ENCODE data around the gene COL1A2. TPM values are rescaled to one million over a fixed set of nuclear protein-coding genes. Genes with fewer than 3 reads are reported as not detected.

Gene COL1A2
- total RNA-seq, 1 donor from 2014 or later = 6,748 TPM

- Mint-ChIP-seq H3K27ac (ENCODE audit: unreplicated experiment) (no peak overlapping the region), H3K36me3 (ENCODE audit: low read depth, unreplicated experiment) (peaks cover 5% of the 10 kb centered on the region), H3K9me3 (ENCODE audit: unreplicated experiment) (peaks cover 3% of the 10 kb centered on the region), H3K27me3 (ENCODE audit: low read depth, unreplicated experiment) (no peaks in the 10 kb centered on the region), H3K4me3 (ENCODE audit: unreplicated experiment) (no peak overlapping the region), H3K4me1 (ENCODE audit: low read depth, unreplicated experiment) (peaks cover 18% of the 10 kb centered on the region)
- Histone ChIP-seq H3K79me2 (ENCODE audit: insufficient read depth, low read length) (no peaks in the 10 kb centered on the region), H3K4me3 (ENCODE audit: insufficient read depth, low read depth, low read length) (no peak overlapping the region), H3K4me2 (ENCODE audit: low read length) (no peak overlapping the region), H3K27ac (ENCODE audit: low read depth, low read length) (no peak overlapping the region), H3K36me3 (ENCODE audit: insufficient read depth, low read length) (no peaks in the 10 kb centered on the region), H3K4me1 (ENCODE audit: insufficient read depth, low read length) (no peaks in the 10 kb centered on the region), H4K20me1 (ENCODE audit: insufficient read depth, low read length) (no peaks in the 10 kb centered on the region), H2AFZ (ENCODE audit: low read depth, low read length) (no peak overlapping the region), H3K9ac (ENCODE audit: low read length) (no peak overlapping the region), H3K9me3 (ENCODE audit: insufficient read depth, low read depth, low read length) (no peaks in the 10 kb centered on the region), H3K27me3 (ENCODE audit: insufficient read depth, low read length) (no peaks in the 10 kb centered on the region)
- FAIRE-seq = no peak
- TF ChIP-seq CTCF (IDR thresholded peaks at IDR 0.05; ENCODE audit: insufficient read depth, low read depth, low read length) = no peak
- no peak for DNase-seq (ENCODE audit: low read depth)
These were observed 33.8 kb upstream of the COL1A2 start for GRCh38 chr7:94360926-94361325.

- Mint-ChIP-seq H3K27me3 (ENCODE audit: low read depth, unreplicated experiment) (no peaks in the 10 kb centered on the region), H3K4me3 (ENCODE audit: unreplicated experiment) (no peak overlapping the region), H3K36me3 (ENCODE audit: low read depth, unreplicated experiment) (peaks cover 5% of the 10 kb centered on the region), H3K27ac (ENCODE audit: unreplicated experiment) (no peak overlapping the region), H3K9me3 (ENCODE audit: unreplicated experiment) (peaks cover 3% of the 10 kb centered on the region), H3K4me1 (ENCODE audit: low read depth, unreplicated experiment) (peaks cover 18% of the 10 kb centered on the region)
- FAIRE-seq = no peak
- Histone ChIP-seq H3K36me3 (ENCODE audit: insufficient read depth, low read length) (no peaks in the 10 kb centered on the region), H3K9me3 (ENCODE audit: insufficient read depth, low read depth, low read length) (no peaks in the 10 kb centered on the region), H3K27ac (ENCODE audit: low read depth, low read length) (no peak overlapping the region), H3K4me1 (ENCODE audit: insufficient read depth, low read length) (no peaks in the 10 kb centered on the region), H3K9ac (ENCODE audit: low read length) (no peak overlapping the region), H3K4me2 (ENCODE audit: low read length) (no peak overlapping the region), H3K79me2 (ENCODE audit: insufficient read depth, low read length) (no peaks in the 10 kb centered on the region), H3K4me3 (ENCODE audit: insufficient read depth, low read depth, low read length) (no peak overlapping the region), H4K20me1 (ENCODE audit: insufficient read depth, low read length) (no peaks in the 10 kb centered on the region), H2AFZ (ENCODE audit: low read depth, low read length) (no peak overlapping the region), H3K27me3 (ENCODE audit: insufficient read depth, low read length) (no peaks in the 10 kb centered on the region)
- DNase-seq (ENCODE audit: low read depth) = no peak
- TF ChIP-seq CTCF (IDR thresholded peaks at IDR 0.05; ENCODE audit: insufficient read depth, low read depth, low read length) = no peak
- TF ChIP-seq EZH2 (IDR thresholded peaks at IDR 0.05; ENCODE audit: insufficient read depth, low read length) = no peak
These were observed 32.4 kb upstream of the COL1A2 start for GRCh38 chr7:94362276-94362675.

GRCh38 chr7:94364816-94365215, 29.9 kb upstream of the COL1A2 start:
- no peaks in the 10 kb centered on the region for H3K36me3 ChIP-seq (ENCODE audit: insufficient read depth, low read length)
- peaks cover 3% of the 10 kb centered on the region for H3K36me3 Mint-ChIP-seq (ENCODE audit: low read depth, unreplicated experiment)
- H3K27me3 Mint-ChIP-seq (ENCODE audit: low read depth, unreplicated experiment) = no peaks in the 10 kb centered on the region
- H3K27ac Mint-ChIP-seq (ENCODE audit: unreplicated experiment) = no peak overlapping the region
- no peaks in the 10 kb centered on the region for H3K9me3 ChIP-seq (ENCODE audit: insufficient read depth, low read depth, low read length)
- no peaks in the 10 kb centered on the region for H3K9me3 Mint-ChIP-seq (ENCODE audit: unreplicated experiment)
- H3K4me2 ChIP-seq (ENCODE audit: low read length) = no peak overlapping the region
- no peak overlapping the region for H2AFZ ChIP-seq (ENCODE audit: low read depth, low read length)
- H3K4me1 Mint-ChIP-seq (ENCODE audit: low read depth, unreplicated experiment) = peaks cover 25% of the 10 kb centered on the region
- H3K27me3 ChIP-seq (ENCODE audit: insufficient read depth, low read length) = no peaks in the 10 kb centered on the region
- no peak overlapping the region for H3K4me3 ChIP-seq (ENCODE audit: insufficient read depth, low read depth, low read length)
- no peak for TF ChIP-seq CTCF (IDR thresholded peaks at IDR 0.05; ENCODE audit: insufficient read depth, low read depth, low read length)
- TF ChIP-seq EZH2 (IDR thresholded peaks at IDR 0.05; ENCODE audit: insufficient read depth, low read length) = no peak
- no peaks in the 10 kb centered on the region for H4K20me1 ChIP-seq (ENCODE audit: insufficient read depth, low read length)
- no peaks in the 10 kb centered on the region for H3K79me2 ChIP-seq (ENCODE audit: insufficient read depth, low read length)
- no peak for DNase-seq (ENCODE audit: low read depth)
- H3K4me3 Mint-ChIP-seq (ENCODE audit: unreplicated experiment) = no peak overlapping the region
- no peak overlapping the region for H3K27ac ChIP-seq (ENCODE audit: low read depth, low read length)
- H3K4me1 ChIP-seq (ENCODE audit: insufficient read depth, low read length) = peaks cover 18% of the 10 kb centered on the region
- H3K9ac ChIP-seq (ENCODE audit: low read length) = no peak overlapping the region
- no peak for FAIRE-seq
